Measurements from ENCODE around the gene TJAP1. TPM values are rescaled to one million over a fixed set of nuclear protein-coding genes. Genes with fewer than 3 reads are reported as not detected.

The TJAP1 gene
- total and polyA plus RNA-seq, 2 donors (not counting 3 experiments of a cell fraction or from before 2014, with no cell fraction given), result 28.4 to 31.8 TPM

DNA sequence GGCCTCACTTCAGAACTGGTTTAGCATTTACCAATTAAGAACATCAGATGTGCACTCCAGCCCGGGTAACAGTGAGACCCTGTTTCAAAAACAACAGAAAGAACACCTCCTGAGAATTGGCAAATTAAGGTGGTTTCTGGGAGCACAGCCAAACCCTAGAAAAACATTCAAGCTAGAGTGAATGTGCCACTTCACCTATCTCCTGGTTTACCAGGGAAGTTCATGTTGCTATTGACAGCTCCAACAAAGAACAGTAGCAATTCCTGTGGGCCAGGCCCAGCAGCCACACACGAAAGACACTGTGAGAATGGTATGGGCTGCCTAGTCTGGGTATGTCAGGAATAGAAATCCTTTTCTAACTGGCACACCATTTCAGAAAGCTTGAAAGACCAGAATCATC, 44.5 kb downstream of the TJAP1 start:
- ChIA-PET CTCF (no interaction called here), POLR2A (interaction anchor here (0.6 kb wide), 1 partner anchor 35 kb away, joined by 3 read pairs; no protein-coding TSS in a partner anchor)
- DNase-seq (ENCODE audit: low read depth, low spot score), result no peak
- TF ChIP-seq JUN (IDR thresholded peaks at IDR 0.05; ENCODE audit: borderline replicate concordance, insufficient read depth, insufficient read length, low read depth) (no peak), MYC (IDR thresholded peaks at IDR 0.05; ENCODE audit: low read depth, low read length) (no peak), FOS (IDR thresholded peaks at IDR 0.05; ENCODE audit: borderline replicate concordance, insufficient read depth, low read length) (no peak), POLR2A (IDR thresholded peaks at IDR 0.05; ENCODE audit: low read depth, low read length) (no peak), POLR2AphosphoS5 (IDR thresholded peaks at IDR 0.05; ENCODE audit: insufficient read depth, low read depth, low read length) (no peak), MAX (IDR thresholded peaks at IDR 0.05; ENCODE audit: insufficient read depth, insufficient read length) (no peak), EZH2 (IDR thresholded peaks at IDR 0.05; ENCODE audit: borderline replicate concordance, low read depth, low read length, severe bottlenecking) (no peak), GATA2 (IDR thresholded peaks at IDR 0.05; ENCODE audit: insufficient read depth, insufficient read length, low read depth, low read length) (no peak)
- TF ChIP-seq, protein P1, sequence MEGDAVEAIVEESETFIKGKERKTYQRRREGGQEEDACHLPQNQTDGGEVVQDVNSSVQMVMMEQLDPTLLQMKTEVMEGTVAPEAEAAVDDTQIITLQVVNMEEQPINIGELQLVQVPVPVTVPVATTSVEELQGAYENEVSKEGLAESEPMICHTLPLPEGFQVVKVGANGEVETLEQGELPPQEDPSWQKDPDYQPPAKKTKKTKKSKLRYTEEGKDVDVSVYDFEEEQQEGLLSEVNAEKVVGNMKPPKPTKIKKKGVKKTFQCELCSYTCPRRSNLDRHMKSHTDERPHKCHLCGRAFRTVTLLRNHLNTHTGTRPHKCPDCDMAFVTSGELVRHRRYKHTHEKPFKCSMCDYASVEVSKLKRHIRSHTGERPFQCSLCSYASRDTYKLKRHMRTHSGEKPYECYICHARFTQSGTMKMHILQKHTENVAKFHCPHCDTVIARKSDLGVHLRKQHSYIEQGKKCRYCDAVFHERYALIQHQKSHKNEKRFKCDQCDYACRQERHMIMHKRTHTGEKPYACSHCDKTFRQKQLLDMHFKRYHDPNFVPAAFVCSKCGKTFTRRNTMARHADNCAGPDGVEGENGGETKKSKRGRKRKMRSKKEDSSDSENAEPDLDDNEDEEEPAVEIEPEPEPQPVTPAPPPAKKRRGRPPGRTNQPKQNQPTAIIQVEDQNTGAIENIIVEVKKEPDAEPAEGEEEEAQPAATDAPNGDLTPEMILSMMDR (IDR thresholded peaks at IDR 0.05; ENCODE audit: extremely low read depth in 1 of 2, insufficient read depth in 1 of 2, low read depth in 1 of 2, low read length in 2 of 2), result no peak
- peaks cover 22 to 48% of the 10 kb centered on the region in 2 experiments for H3K36me3 ChIP-seq (ENCODE audit: control insufficient read depth in 2 of 2, extremely low read depth in 1 of 2, insufficient read depth in 2 of 2, low read length in 2 of 2)
- H3K4me3 ChIP-seq (replicated peaks in 1 of 3; ENCODE audit: insufficient read depth in 1 of 3, low read depth in 1 of 3, low read length in 3 of 3), result no peak overlapping the region
- H2AFZ ChIP-seq (ENCODE audit: low read depth, low read length), result no peak overlapping the region
- intact Hi-C loops (cut with micrococcal nuclease) (no loop called here), dilution Hi-C loops (cut with MboI; ENCODE audit: extremely low pct_ligation_motif_present, low sequenced_read_pairs) (no loop called here)
- no peaks in the 10 kb centered on the region for H4K20me1 ChIP-seq (replicated peaks; ENCODE audit: control insufficient read depth, extremely low read depth, insufficient read depth, low read length)
- H3K9ac ChIP-seq (replicated peaks; ENCODE audit: extremely low read depth, insufficient read depth, low read length), result no peak overlapping the region
- H3K4me2 ChIP-seq (ENCODE audit: insufficient read depth, low read length), result no peak overlapping the region
- FAIRE-seq, result no peak
- no peaks in the 10 kb centered on the region for H3K27me3 ChIP-seq (ENCODE audit: control insufficient read depth in 2 of 2, insufficient read depth in 2 of 2, low read length in 2 of 2)
- peaks cover 26% of the 10 kb centered on the region for H3K79me2 ChIP-seq (ENCODE audit: control insufficient read depth, insufficient read depth, low read length)
- H3K9me1 ChIP-seq (replicated peaks; ENCODE audit: control insufficient read depth, extremely low read depth, insufficient read depth, low read length), result no peaks in the 10 kb centered on the region
- H3K27ac ChIP-seq (ENCODE audit: insufficient read depth, low read depth, low read length), result no peak overlapping the region
- H3K4me1 ChIP-seq (ENCODE audit: control insufficient read depth, extremely low read depth, insufficient read depth, low read length), result peaks cover 8% of the 10 kb centered on the region
- H3K9me3 ChIP-seq (replicated peaks; ENCODE audit: control insufficient read depth, insufficient read depth, low read length), result no peaks in the 10 kb centered on the region
- BruUV-seq (replicated peaks), result no TSS peak
